ENCODE measurements around the gene UPK2. TPM values are rescaled to one million over a fixed set of nuclear protein-coding genes. Genes with fewer than 3 reads are reported as not detected.

UPK2 gene
- total and polyA plus RNA-seq, 2 donors (not counting 3 experiments of a cell fraction or from before 2014, with no cell fraction given): 0.11 TPM; not detected in 1

DNA sequence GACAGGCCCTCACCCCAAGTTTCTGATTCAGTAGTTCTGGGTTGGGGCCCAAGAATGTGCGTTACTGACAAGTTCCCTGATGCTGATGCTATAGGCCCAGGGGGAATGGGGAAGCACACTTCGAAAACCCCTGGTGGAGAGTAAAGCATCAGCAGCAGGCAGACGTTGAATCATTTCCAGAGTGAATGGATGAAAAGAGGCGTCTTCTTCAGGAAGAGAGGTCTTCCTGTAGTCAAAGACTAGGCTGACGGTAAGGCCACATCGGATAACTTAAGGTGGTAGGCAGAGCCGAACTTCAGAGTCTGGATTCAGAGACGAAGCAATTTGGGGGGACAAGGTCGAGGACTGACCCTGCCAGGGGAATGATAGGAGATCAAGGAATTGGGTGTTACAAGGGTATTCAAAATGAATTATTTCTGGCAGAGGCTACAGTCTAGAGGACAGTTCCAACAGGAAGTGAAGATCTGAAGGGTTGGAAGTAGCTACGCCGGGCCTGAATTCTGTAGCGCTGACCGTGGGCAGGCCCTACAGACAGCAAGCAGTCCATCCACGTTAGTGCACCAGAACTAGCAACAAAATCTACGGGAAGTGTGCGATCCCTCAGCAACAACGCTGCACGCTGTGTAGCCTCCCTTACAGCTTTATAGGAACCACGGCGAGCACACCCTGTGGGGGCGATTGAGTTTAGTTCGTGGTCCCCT, 41.0 kb downstream of the UPK2 start:
- H3K9ac ChIP-seq (replicated peaks; ENCODE audit: extremely low read depth, insufficient read depth, low read length): peak overlapping the region; percentile 17
- peak overlapping the region; percentile 66 for H2AFZ ChIP-seq (ENCODE audit: low read depth, low read length)
- dilution Hi-C loops (cut with MboI; ENCODE audit: extremely low pct_ligation_motif_present, low sequenced_read_pairs): no loop called here
- TF ChIP-seq, protein P1, sequence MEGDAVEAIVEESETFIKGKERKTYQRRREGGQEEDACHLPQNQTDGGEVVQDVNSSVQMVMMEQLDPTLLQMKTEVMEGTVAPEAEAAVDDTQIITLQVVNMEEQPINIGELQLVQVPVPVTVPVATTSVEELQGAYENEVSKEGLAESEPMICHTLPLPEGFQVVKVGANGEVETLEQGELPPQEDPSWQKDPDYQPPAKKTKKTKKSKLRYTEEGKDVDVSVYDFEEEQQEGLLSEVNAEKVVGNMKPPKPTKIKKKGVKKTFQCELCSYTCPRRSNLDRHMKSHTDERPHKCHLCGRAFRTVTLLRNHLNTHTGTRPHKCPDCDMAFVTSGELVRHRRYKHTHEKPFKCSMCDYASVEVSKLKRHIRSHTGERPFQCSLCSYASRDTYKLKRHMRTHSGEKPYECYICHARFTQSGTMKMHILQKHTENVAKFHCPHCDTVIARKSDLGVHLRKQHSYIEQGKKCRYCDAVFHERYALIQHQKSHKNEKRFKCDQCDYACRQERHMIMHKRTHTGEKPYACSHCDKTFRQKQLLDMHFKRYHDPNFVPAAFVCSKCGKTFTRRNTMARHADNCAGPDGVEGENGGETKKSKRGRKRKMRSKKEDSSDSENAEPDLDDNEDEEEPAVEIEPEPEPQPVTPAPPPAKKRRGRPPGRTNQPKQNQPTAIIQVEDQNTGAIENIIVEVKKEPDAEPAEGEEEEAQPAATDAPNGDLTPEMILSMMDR (IDR thresholded peaks at IDR 0.05; ENCODE audit: extremely low read depth in 1 of 2, insufficient read depth in 1 of 2, low read depth in 1 of 2, low read length in 2 of 2): peak; percentile 16 to 20
- no peak for TF ChIP-seq FOS (IDR thresholded peaks at IDR 0.05; ENCODE audit: borderline replicate concordance, insufficient read depth, low read length)
- FAIRE-seq: peak; percentile 73
- H3K27ac ChIP-seq (ENCODE audit: insufficient read depth, low read depth, low read length): peak overlapping the region; percentile 4
- intact Hi-C loops (cut with micrococcal nuclease): loop anchor here (5.0 kb wide), 1 partner anchor 60 kb away; the partner anchor contains the start of gene HYOU1
- CTCF ChIA-PET: interaction anchor here (0.5 to 1.6 kb wide), 9 partner anchors 14 to 402 kb away, joined by 3 to 4 read pairs (median 3); no protein-coding TSS in a partner anchor
- DNase-seq (ENCODE audit: low read depth, low spot score): peak; percentile 22
- H3K9me1 ChIP-seq (replicated peaks; ENCODE audit: control insufficient read depth, extremely low read depth, insufficient read depth, low read length): no peaks in the 10 kb centered on the region
- peak overlapping the region; percentile 66 for H3K4me2 ChIP-seq (ENCODE audit: insufficient read depth, low read length)
- H3K4me1 ChIP-seq (ENCODE audit: control insufficient read depth, extremely low read depth, insufficient read depth, low read length): peaks cover 18% of the 10 kb centered on the region
- BruUV-seq (replicated peaks): TSS peak; percentile 12
- POLR2A ChIA-PET: interaction anchor here (1.4 kb wide), 1 partner anchor 21 kb away, joined by 6 read pairs; the partner anchor contains the start of genes RPS25 and TRAPPC4
- no peaks in the 10 kb centered on the region for H3K27me3 ChIP-seq (ENCODE audit: control insufficient read depth in 2 of 2, insufficient read depth in 2 of 2, low read length in 2 of 2)
- H3K9me3 ChIP-seq (replicated peaks; ENCODE audit: control insufficient read depth, insufficient read depth, low read length): no peaks in the 10 kb centered on the region
- no peaks in the 10 kb centered on the region for H4K20me1 ChIP-seq (replicated peaks; ENCODE audit: control insufficient read depth, extremely low read depth, insufficient read depth, low read length)
- H3K36me3 ChIP-seq (ENCODE audit: control insufficient read depth in 2 of 2, extremely low read depth in 1 of 2, insufficient read depth in 2 of 2, low read length in 2 of 2): peaks cover 0 to 3% of the 10 kb centered on the region in 2 experiments
- H3K4me3 ChIP-seq (replicated peaks in 1 of 3; ENCODE audit: insufficient read depth in 1 of 3, low read depth in 1 of 3, low read length in 3 of 3): peak overlapping the region; percentile 61 to 81 (median 62)
- H3K79me2 ChIP-seq (ENCODE audit: control insufficient read depth, insufficient read depth, low read length): peaks cover 8% of the 10 kb centered on the region
